SIG-M5 (cell line): ENCODE measurements around the gene CPT1C.

Experiments
- DNase-seq: peaks from one replicate; lab custom pipeline; 2025; lab: John Stamatoyannopoulos, UW

CPT1C gene

DNA sequence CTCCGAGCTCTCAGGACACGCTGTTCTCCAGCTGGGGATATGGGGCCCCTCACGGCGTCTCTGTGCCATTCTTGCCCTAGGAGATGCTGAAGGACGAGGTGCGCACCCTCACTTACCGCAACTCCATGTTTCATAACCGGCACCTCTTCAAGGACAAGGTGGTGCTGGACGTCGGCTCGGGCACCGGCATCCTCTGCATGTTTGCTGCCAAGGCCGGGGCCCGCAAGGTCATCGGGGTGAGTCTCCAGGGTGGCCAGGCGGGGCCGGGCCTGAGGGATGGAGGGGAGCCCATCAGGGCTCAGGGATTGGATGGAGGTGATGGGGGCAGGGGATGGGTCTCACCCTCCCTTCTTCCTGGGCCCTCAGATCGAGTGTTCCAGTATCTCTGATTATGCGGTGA lies 9.1 kb upstream of the CPT1C start:
- DNase-seq = no peak

DNA sequence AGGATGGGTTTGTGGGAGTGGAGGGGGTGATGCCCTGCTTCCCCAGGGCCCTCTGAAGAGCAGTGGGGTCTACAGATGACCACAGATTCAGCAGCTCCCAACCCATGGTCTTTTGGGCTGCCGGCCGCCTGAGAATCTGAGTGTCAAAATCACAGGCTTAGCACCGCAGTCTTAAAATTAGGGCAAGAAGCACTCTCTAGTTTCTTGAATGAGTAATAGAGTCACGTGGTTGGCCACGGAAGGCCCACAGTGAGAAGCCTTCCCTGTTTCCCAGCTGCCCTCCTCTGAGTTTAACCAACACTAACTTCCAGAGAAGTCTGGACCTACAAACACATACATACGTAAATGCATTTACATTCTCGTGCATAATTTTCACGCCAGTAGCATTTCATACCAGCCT lies 8.6 kb upstream of the CPT1C start:
- no peak for DNase-seq

DNA sequence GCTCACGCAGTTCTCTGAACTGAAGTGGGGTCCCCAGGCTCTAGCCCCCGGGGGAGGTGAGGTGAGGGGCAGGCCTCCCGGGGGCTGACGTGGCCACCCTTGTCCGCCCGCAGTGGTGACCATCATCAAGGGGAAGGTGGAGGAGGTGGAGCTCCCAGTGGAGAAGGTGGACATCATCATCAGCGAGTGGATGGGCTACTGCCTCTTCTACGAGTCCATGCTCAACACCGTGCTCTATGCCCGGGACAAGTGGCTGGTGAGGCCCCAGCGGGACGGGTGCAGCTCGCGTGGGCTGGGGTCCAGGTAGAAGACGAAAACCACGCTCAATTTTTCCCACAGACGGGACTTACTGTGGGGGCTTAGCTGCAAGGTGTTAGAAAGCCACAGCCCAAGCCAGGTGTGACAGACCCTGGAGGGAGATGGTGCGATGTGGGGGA lies 7.1 kb upstream of the CPT1C start:
- no peak for DNase-seq

DNA sequence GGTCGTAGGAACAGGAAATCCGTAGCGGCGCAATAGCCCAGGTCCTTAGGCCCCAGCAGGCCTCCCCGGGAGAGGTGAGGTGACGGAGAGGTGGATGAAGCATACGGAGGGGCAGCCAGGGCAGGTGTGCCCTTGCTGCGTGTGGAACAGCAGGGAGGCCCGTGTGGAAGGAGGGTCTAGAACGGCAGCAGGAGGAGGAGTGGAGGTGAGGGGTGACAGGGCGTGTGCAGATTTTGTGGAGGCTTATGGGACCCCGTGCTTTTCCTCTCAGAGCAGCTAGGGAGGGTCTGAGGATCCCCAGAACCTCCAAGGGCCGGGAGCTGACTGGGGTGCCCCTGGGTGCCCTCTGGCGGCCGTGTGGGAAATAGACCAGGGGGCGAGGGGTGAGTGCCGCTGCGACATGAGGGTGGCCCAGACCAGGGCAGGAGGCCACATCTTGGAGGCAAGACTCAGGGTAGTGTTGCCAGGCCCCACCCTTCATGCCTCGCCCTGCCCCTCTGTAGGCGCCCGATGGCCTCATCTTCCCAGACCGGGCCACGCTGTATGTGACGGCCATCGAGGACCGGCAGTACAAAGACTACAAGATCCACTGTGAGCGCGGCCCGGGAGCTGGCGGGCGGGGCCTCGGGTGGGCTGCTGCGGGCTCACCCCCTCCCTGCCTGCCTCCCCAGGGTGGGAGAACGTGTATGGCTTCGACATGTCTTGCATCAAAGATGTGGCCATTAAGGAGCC lies 6.5 kb upstream of the CPT1C start:
- DNase-seq = no peak

DNA sequence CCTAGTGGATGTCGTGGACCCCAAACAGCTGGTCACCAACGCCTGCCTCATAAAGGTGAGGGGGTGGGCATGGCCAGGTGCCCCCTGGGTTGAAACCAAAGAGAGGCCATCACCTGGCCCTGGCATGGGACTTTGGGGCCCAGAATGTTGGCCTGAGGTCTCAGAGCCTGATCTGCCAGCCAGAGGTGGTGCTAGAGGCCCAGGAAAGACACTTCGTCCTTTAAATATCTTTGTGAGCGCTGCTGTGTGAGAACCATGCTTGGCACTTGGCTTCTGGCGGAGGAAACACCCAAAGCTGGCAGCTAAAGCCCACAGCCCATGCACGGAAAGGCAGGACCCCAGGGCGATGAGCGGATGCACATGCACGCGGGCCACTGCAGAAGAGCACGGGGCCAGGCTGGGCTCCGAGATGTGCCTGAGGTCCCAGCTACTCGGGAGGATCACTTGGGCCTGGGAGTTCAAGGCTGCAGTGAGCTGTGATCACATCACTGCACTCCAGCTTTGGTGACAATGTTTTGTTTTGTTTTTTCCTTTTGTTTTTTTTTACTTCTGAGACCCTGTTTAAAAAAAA lies 5.8 kb upstream of the CPT1C start:
- DNase-seq = no peak

DNA sequence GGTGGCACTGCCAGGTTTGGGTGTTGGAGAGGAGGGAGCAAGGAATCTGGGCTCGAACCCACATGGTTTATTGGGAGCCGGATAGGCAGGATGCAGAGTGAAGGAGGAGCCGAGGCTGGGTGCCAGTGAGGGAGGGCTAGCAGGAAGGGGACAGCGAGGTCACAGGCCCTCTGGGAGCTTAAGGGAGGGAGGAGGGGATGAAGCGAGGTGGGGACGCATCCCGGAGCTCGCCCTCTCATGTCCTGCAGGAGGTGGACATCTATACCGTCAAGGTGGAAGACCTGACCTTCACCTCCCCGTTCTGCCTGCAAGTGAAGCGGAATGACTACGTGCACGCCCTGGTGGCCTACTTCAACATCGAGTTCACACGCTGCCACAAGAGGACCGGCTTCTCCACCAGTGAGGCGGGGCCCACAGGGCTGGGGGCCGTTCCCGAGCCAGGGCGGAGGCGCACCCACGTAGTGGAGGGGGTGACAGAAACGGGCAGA lies 5.0 kb upstream of the CPT1C start:
- no peak for DNase-seq

DNA sequence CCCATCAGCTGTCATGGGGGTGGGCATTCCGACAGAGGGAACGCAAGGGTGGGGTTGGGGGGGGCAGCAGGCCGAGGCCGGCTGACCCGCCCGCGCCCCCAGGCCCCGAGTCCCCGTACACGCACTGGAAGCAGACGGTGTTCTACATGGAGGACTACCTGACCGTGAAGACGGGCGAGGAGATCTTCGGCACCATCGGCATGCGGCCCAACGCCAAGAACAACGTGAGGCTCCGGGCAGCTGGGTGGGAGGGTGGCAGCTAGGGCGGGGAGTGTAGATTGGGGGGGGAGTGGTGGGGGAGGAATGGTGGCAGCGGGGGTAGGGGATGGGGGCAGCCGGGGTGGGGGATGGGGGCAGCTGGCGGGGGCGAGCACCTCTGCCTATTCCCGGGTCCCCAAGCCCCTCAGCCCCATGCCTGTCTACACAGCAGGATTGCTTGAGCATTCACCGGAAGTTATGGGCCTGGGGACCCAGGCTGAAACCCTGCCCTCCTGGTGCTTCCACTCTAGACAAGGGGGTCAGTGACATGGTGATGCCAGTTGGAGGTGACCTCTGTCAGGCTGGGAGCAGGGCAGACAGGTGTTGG lies 4.3 kb upstream of the CPT1C start:
- no peak for DNase-seq

DNA sequence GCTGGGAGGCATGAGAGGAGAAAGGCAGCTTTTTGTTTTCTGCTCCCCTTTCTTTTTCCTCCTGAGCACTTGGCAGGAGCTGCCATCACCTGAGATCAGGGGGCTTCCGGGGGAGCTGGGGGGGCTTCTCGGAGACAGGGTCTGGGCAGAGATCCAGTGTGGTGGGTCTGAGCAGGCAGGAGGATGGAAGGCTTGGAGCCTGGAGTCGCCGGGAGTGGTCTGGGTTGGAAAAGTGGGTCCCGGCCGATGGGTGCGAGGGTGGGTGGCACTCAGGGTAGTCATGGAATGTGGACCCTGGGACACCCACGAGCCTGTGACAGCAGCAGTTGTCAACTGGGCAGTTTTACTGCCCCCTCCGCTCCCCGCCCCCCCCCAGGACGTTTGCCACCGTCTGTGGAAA lies 3.8 kb upstream of the CPT1C start:
- no peak for DNase-seq

DNA sequence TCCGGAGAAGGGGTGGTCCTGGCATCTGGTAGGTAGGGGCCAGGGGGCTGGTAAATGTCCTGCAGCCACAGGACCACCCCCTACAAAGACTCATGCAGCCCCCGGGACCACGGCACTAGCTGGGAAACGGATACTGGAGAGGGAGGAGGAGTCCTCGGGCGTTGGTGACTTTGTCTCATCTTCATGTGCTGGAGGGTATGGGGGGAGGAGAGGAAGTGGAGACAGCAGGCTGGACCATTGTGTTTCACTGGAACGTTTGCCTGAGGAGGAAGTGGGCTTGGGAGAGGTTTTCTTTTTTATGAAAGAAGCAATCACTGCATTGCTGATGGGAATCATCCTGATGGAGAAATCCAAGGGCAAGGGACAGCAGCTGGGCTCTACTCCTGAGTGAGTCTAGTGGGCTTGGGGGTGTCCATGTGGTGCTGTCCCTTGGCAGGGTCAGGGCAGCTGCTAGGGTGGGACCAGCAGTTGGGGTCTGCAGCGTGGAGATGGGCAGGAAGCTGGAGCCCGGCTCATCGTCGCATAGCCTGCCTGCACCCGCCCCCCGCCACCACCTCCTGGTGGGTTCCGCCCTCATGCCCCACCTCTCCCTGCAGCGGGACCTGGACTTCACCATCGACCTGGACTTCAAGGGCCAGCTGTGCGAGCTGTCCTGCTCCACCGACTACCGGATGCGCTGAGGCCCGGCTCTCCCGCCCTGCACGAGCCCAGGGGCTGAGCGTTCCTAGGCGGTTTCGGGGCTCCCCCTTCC lies 3.2 kb upstream of the CPT1C start:
- DNase-seq = no peak

DNA sequence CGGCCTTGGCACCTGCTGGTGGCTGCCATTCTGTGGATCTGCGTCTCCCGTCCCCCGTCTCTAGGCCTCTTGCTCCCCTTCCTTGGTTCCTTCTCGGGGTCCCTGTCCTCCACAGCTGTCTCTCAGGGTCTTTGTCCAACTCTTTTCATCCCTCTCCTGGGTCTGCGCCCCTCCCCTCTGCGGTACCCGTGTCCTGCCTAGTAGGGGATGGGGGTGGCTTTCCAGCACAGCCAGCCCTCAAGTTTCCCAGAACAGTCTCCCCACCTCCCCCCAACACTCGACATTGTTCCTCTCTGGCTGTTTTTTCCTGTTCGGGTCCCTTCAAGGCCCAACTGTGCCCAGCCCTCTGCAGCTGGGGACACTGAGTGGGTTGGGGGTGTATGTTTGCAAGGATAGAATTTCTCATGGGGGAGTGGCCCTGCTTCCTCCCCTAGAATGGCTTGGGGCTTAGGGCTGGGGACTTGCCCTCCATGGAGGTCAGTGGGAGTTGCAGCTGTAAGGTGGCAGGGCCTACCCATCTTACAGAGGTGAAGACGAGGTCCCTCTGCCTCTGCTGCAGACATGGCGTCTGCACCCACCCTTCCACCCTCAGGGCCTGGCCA lies 2.3 kb upstream of the CPT1C start:
- DNase-seq = no peak

DNA sequence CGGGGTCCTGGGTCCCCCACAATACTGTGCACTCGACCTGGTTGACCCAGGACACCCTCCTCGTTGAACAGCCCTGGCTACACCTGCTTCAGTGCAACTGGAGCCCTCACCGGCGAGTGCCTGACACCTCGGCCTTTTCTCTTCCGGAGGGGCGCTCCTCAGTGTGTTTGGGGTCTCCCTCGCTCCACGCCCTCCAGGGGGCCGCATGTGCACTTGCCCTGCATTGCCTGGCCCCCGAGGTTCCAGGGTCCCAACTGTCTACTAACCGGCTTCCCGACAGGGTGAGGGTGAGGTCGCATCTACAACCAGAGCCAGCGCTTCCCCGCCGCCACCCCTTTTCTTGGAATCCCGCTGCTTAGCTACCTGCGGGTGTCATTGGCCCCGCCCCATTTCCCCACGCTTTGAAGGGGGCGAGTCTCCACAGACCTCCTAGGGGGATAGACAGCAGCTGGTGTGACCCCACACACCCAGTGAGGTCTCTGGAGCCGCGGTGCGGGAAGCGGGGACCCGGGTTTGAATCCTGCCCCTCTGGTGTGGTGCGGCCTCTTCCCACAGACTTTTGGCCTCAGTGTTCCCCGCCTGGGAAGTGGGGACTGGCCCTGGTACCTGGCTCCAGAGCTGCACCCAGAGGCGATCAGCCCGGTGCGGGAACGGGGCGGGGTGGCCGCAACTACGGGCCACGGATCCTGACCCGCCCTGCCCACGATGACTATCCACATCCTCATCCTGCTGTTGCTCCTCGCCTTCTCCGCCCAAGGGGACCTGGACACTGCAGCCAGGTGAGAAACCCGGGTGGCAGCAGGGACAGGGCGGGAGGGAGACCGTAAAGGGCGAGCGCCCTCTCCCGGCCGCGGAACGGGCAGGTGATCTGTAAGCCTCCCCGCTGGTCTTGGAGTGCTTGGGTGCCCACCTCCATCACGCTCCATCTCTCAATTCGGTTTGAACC lies 1.5 kb upstream of the CPT1C start, which contains the start of gene ADM5:
Gene ADM5 (plus strand): TSS at position 462 of the 946 bp plus-strand sequence. CDS start 244 bp downstream, at position 706.
- DNase-seq = no peak

DNA sequence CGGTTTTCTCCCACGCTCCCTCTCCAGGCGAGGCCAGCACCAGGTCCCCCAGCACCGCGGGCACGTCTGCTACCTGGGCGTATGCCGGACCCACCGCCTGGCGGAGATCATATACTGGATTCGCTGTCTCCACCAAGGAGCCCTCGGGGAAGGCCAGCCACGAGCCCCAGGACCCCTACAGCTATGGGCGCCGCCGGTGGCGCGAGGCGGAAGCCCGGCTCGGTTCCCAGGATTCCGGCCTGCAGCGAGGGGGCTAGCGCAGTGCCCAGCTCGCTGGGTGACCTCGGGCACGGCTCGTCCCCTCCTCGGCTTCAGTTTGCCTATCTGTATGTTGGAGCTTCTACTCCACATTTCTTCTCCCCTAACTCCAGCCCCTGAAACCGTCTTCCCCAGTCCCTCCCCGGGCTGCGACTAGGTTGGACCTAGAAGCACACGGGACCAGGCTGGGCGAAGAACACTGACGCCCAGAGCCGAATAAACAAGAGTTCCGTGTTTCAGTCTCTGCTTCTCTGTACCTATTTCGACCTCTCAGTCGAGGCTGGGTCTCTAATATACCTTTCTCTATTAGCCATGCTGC lies 749 bp upstream of the CPT1C start:
- DNase-seq = no peak

DNA sequence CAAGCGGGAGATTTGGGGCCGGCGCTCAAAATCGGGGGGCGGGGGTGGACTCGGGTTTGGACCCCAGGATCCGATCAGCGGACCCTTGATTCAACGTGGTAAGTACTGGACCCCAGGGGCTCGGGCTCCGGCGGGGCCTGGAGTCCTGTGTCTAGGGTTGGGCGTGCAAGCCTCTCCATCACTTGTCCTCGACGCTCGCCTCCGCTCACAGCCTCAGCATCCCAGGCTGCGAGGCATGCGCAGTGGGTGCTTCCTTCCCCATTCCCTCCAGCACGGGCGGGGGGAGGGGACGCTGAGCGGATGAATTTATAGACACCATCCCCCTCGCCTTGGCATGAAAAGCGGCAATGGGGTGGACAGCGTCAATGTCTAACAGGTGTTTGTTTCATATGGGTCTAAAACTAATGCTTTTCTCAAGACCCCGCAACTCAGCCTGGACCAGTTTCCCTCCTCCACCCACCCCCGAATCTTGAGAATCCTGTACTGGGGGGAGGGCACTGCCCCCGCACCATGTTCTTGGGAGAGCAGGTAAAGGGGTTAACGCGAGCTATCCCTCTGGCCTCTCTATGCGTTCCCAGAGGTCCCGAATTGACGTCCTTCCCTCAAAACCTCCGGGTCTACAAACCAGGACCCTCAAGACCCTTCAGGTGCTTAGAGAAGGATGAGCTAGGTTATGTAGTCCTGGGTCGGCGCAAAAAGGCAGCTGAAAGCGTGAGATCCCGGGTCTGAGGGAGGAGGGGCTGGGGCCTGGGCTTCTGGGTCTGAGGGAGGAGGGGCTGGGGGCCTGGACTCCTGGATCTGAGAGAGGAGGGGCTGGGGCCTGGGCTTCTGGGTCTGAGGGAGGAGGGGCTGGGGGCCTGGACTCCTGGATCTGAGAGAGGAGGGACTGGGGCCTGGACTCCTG lies 579 bp downstream of the CPT1C start:
- no peak for DNase-seq

DNA sequence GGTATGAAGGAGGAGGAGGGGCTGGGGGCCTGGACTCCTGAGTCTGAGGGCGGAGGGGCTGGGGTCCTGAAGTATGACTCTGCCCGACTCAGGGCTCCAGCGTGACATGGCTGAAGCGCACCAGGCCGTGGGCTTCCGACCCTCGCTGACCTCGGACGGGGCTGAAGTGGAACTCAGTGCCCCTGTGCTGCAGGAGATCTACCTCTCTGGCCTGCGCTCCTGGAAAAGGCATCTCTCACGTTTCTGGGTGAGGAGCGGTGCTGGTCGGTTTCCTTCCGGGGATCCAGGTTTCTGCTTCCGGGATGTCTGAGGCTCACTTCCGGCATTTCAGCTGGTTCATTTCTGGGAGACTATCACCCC lies 1.2 kb downstream of the CPT1C start:
- DNase-seq = no peak

DNA sequence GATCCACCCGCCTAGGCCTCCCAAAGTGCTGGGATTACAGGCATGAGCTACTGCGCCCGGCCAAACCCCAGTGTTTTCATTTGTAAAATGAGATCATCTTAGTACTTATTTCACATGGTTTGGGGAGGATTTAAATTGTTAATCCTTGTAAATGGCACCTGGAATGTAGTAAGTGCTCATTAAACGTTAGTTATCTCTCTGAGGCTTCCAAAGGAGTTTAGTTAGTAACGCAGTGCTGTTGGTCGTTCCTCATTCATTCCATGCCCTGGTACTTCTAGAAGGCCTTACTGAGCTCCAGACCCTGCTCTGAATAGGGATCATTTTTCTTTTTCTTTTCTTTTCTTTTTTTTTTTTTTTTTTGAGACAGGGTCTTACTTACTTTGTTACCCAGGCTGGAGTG lies 5.2 kb downstream of the CPT1C start:
- DNase-seq = no peak

DNA sequence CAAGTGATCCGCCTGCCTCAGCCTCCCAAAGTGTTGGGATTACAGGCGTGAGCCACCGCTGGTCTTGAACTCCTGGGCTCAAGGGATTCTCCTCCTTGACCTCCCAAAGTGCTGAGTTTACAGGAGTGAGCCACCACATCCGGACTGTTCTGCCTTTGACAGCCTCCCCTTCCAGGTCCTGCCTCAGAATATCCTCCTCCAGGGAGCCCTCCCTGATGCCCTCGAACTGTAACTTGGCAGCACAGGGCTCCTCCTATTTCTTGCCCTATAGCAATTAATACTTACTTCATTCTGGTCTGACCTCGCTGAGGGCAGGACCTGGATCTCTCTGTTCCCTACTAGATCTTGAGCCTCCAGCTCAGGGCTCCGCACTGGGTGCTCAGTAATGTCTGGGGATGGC lies 5.9 kb downstream of the CPT1C start:
- DNase-seq = no peak

DNA sequence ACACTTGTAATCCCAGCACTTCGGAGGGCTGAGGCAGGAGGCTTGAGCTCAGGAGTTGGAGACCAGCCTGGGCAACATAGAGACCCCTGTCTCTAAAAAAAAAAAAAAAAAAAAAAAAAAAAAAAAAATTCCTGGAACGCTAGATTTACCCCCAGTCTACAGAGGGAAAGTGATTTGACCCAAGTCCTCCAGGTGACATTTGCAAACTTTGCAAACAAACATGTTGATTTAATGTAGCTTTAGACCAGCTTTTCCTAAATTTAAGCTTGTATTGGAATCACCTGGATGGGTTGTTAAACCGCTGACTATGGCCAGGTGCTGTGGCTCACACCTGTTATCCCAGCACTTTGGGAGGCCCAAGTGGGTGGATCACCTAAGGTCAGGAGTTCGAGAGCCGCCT lies 8.4 kb downstream of the CPT1C start:
- no peak for DNase-seq

DNA sequence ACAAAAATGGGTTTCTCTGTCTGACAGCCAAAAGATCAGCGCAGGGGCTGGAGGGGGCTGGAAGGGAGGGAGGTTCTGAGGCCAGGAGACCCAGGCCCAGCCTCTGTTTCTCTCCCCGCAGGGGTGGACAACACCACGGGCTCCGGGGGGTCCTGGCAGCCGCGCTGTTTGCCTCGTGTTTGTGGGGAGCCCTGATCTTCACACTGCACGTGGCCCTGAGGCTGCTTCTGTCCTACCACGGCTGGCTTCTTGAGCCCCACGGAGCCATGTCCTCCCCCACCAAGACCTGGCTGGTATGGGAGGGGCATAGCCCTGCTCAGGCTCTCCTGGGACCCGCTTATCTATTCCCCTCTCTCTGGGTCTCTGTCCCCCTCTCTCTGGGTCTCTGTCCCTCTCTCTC lies 9.6 kb downstream of the CPT1C start:
- DNase-seq = no peak

DNA sequence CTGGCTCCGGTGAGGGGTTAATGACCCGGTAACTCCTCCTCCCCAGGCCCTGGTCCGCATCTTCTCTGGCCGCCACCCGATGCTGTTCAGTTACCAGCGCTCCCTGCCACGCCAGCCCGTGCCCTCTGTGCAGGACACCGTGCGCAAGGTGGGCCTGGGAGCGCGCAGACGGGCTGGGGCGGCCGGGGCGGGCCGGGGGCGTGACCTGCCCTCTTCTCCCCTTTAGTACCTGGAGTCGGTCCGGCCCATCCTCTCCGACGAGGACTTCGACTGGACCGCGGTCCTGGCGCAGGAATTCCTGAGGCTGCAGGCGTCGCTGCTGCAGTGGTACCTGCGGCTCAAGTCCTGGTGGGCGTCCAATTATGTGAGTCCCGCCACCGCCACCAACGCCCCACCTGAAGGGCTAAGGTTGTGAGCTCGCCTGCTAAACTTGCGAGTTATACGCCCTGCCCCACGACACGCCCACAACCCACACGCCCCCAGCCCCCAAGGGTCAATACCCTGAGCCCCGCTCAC lies 10.4 kb downstream of the CPT1C start:
- no peak for DNase-seq
